ENCODE data around the gene RAB14.
A peak's percentile ranks its signal among the peaks of the same experiment; 100 is the strongest.
"Not testable (repeated sequence)": the region's sequence is repeated elsewhere in the genome, so short reads cannot be mapped to it uniquely, and the experiment has no call there.

Gene RAB14

DNA sequence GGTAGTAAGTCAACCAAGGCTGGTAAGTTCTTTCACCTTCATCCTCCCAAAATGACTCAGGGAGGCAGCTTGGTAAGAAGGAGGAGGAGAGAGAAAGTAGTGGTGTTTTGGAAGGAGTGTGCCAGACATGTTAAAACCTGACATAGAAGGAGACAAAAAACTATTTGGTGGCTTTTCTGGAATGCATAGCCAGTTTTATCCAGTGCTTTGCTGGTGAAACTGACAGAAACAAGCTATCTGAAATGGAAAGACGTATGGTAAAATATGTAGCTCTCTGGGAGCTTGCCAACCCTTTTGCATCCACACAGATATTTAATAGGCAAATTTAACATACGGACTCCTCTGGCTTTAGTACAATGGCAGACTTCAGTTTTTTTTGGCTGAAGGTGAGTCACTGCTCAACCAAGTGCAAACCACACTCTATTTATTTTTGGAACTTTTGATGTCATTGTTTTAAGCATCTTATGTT lies 45.4 kb downstream of the RAB14 start:
- peak; percentile 75 for DNase-seq (ENCODE audit: low spot score)

DNA sequence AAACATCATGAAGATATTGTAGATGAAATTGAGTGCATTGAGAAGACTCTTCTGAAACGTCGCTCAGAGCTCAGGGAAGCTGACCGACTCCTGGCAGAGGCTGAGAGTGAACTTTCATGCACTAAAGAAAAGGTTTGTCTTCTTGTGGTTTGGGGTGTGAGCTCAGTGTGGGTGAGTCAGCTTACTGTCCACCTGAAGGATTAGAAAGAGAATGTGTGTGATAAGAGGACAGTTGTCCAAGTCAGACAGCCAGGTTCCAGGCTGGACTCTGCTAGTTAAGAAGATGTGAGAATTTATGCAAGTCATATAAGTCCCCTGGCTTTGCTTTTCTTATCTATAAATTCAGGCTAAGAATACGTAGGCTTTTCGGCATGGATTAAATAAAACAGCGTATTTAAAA lies 46.9 kb downstream of the RAB14 start:
- no peak for DNase-seq (ENCODE audit: low spot score)

DNA sequence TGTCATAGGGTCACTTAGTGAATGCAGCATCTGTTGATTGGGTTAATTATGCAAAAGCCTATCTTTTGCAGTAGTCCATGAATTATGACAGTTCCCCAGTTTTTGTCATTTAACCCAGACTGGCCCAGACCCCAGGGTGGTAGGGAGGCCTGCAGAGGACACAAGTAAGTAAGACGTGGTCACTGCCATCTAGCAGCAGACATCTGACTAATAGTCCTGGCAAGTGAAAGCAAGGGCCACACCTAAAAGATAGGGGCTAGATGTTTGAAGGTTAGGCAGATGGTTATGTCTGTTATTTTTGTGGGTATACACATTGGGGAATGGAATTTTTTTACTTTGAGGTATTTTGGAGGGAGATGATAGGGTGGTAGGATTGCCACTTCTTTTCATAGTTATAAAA lies 48.0 kb downstream of the RAB14 start:
- DNase-seq (ENCODE audit: low spot score), result no peak

DNA sequence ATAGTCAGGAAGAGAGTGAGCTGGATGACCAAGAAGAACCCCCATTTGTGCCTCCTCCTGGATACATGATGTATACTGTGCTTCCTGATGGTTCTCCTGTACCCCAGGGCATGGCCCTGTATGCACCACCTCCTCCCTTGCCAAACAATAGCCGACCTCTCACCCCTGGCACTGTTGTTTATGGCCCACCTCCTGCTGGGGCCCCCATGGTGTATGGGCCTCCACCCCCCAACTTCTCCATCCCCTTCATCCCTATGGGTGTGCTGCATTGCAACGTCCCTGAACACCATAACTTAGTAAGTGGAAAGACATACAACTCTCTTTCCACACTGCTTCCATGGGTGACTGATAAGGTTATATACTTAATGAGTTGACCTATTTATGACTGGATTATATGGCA lies 51.5 kb downstream of the RAB14 start:
- DNase-seq (ENCODE audit: low spot score), result no peak

DNA sequence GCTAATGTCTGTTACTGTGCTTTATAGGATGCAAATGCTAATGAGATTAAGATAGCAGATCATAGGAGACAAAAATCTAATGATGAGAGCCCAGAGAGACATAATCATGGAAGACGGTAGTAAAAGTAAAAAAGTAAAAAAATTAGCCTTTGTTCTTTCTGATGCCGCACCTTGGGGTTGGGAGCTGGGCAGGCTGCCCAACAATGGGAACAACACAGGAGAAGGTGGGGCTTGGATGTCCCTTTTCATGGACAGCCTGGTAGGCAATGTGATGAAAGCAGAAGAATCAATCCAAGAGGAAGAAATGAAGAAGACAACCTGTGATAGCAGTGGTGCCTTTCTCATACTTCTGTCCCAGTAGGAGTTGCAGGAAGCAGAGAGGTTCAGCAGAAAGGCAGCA lies 57.2 kb downstream of the RAB14 start:
- DNase-seq (ENCODE audit: low spot score), result no peak

DNA sequence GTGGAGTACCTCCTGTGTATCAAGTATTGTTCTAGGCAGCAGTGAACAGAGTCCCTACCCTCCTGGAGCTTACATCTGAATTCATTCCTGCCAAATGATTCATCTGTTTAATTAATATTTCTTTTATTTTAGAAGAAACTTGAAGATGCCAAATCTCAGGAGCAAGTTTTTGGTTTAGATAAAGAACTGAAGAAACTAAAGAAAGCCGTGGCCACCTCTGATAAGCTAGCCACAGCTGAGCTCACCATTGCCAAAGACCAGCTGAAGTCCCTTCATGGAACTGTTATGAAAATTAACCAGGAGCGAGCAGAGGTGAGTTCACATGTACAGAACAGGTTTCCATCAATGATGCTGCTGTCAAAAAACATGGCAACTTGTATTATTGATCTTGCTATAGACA lies 57.9 kb downstream of the RAB14 start:
- DNase-seq (ENCODE audit: low spot score), result no peak

DNA sequence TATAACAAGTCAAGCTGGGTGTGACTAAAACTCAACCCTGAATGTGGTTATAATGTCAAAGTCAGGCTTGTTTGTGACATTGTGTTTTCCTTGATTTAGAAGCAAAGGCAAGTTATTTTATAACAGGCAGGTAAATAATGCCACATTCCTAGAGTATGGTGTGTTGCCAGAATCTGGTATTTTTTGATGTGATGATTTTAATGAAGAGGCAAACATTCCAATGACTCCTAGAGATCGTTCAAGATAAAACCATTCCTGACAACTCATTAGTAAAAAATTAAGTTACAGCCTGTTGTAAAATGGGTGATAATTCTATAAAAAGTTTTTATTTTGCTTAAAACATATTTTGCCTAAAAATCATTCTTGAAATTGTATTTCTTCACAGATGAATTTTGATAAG lies 60.0 kb downstream of the RAB14 start:
- no peak for DNase-seq (ENCODE audit: low spot score)

DNA sequence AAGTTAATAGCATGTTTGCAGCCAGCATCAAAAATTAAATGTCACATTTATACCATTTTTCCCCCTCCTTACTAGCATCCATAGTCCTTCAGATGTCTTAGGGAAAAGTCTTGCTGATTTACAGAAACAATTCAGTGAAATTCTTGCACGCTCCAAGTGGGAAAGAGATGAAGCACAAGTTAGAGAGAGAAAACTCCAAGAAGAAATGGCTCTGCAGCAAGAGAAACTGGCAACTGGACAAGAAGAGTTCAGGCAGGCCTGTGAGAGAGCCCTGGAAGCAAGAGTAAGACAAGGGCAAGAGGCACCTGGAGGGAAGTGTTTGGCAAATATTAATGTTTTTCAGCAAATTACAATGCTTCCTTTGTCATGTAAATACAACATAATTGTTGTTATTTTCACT lies 60.4 kb downstream of the RAB14 start:
- no peak for DNase-seq (ENCODE audit: low spot score)

DNA sequence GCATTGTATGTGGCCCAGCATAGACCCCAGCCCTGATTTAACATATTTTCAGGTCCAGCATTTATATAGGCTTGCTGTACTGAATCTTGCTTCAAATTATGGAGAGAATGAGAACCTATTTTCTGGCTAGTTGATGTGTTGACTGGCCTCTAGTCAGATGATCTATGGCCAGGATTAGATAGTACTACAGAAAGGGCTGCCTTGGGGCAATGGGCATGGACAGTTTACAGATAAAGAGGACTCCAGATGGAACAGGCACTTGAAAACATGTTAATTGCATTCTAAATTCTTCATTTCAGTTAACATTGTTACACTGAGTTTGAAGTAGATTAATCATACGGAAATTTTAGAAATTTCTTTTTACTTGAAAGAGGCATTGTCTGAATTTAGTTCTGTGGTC lies 61.5 kb downstream of the RAB14 start:
- DNase-seq (ENCODE audit: low spot score), result no peak

DNA sequence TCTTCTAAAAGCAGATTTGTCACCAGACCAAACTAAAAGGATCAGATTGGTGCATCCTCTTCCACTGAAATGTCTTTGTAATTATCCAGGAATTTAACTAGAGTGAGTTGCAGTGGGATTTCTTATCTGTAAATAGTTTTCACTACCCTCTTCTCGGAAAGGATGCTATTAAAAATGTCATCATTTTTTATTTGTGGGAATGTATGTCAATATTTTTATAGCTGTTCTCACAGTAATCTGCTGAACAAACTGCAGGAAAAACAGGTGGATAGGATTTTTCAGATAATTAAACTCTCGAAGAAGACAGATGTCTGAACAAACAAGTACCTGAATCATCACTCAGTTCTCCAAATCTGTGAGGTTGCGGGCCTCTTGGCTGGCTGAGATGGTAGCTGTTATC lies 62.7 kb downstream of the RAB14 start:
- DNase-seq (ENCODE audit: low spot score), result no peak

DNA sequence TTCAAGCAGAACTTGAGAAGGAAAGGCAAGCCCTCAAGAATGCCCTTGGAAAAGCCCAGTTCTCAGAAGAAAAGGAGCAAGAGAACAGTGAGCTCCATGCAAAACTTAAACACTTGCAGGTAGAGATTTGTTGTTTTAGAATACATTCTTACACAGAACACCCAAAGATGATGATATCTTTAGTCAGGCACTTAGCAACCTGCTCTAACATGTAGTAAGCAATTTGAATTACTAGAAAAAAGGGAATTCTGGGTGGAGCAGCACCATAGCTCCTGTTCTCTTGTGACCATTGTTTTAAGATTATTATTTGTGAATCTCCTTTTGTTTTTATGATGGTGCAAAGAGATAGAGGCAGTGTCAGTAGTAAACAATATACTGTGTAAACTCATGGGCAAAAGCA lies 63.1 kb downstream of the RAB14 start:
- DNase-seq (ENCODE audit: low spot score), result no peak

DNA sequence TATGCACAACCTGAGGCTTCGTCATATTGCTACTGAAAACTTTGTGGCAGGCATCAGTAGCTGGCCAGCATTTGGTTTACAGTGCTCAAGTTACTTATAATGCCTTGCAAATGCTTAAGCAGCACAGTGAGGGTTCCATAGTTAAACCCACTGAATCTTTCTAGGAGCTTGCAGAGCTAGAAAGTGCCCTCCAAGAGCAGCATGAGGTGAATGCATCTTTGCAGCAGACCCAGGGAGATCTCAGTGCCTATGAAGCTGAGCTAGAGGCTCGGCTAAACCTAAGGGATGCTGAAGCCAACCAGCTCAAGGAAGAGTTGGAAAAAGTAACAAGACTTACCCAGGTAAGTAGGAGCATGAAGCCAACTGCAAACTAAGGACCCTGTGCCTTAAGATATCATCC lies 66.0 kb downstream of the RAB14 start:
- no peak for DNase-seq (ENCODE audit: low spot score)

DNA sequence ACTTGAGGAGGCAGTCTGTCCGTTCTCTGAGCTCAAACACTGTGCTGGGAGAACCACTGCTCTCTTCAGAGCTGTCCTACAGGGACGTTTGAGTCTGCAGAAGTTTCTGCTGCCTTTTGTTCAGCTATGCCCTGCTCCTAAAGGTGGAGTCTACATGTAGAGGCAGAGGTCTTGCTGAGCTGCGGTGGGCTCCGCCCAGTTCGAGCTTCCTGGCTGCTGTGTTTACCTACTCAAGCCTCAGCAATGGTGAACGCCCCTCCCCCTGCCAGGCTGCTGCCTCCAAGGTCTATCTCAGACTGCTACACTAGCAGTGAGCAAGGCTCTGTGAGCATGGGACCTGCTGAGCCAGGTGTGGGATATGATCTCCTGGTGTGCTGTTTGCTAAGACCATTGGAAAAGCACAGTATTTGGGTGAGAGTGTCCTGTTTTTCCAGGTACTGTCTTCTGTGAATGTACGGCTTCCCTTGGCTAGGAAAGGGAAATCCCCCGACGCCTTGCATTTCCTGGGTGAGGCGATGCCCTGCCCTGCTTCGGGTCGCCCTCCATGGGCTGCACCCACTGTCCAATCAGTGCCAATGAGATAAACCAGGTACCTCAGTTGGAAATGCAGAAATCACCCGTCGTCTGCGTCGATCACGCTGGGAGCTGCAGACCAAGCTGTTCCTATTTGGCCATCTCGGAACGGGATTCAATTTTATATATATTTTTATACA lies 68.4 kb downstream of the RAB14 start:
- DNase-seq (ENCODE audit: low spot score), result no peak

DNA sequence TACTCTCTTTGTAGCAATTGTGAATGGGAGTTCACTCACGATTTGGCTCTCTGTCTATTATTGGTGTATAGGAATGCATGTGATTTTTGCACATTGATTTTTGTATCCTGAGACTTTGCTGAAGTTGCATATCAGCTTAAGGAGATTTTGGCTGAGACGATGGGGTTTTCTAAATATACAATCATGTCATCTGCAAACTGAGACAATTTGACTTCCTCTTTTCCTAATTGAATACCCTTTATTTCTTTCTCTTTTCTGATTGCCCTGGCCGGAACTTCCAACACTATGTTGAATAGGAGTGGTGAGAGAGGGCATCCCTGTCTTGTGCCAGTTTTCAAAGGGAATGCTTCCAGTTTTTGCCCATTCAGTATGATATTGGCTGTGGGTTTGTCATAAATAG lies 72.3 kb downstream of the RAB14 start:
- not testable (repeated sequence) for DNase-seq (ENCODE audit: low spot score)
